Suppressor macrophage (primary cell): ENCODE measurements around the gene PRKN.
A peak's percentile ranks its signal among the peaks of the same experiment; 100 is the strongest.

Source experiments
- DNase-seq, 4 experiments: peaks; one replicate each; pipeline ENCODE4 v3.0.0-alpha.2; 2020 to 2022

PRKN gene

GRCh38 chr6:162615016-162615705, 112.4 kb downstream of the PRKN start:
- peak in 2 of 4 experiments; percentile 5 to 8 for DNase-seq

DNA sequence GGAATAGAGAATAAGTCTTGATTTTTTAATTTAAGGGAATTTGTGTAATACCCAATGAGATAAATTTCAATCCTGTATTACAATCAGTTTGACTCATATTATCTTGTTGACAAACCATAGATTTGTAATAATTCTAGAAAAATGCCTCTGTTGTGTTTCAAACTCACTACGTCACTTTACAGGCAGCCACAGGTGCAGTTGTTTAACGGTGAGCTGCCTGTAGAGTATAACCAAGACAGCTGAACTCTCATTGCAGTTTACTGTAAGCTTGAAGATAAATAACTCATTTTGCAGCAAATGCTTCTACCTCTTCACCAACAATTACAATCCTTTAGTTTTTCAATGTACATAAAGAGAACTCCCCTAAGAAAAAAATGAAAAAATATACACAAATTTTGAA, 114.3 kb downstream of the PRKN start:
- no peak for DNase-seq

- DNase-seq, result no peak
Observed at GRCh38 chr6:162612613-162613012, 115.0 kb downstream of the PRKN start.

- DNase-seq, result no peak
Observed at GRCh38 chr6:162610351-162610750, 117.2 kb downstream of the PRKN start.

DNA sequence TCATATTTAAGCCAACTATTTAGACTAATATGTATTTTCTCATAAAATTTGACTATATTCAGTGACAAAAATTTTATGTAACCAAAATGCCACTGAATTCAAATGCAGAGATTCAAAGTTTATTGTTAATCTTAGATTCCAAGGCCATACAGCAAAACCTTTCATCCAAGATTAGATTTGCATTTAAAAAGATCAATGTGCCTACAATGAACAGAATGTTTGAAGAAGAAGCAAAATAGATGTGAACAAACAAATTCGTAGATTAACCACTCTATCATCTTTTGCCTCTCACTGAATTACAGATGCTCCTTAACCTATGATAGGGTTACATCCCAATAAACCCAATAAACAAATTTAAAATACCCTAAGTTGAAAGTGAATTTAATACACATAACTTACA, 121.7 kb downstream of the PRKN start:
- DNase-seq, result no peak

DNA sequence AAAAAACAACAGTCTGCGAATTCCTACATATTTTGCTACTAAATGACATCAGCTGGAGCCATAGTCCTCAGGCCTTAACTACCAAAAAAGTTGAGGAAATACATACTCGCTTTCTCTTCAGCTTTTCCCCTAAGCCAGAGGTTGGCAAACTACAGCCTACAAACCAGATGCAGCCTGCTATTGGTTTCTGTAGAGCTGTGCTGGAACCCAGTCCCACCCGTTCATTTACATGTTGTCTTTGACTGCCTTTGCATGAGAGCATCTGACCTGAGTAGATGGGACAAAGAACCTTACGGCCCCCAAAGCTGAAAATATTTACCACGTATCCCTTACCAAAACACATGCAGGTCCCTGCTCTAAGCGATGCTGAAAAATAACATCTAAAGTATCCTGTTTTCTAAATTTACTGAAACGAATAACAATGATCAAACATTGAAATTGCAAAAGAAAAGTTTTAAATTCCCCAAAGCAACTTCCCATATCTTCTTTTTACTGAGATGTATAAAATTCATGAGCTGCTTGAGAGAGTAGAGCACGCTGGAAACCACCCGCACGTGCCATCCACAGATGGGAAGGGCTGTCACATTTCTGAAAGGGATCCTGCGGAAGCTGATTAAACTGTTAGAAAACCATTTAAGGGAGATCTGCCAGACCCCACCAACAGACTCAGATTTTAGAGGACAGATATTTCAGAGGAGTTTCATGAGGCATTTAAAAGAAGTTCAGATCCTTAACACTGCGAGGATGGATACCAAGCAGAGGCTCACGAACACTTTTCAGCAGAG, 124.1 kb downstream of the PRKN start:
- no peak for DNase-seq

DNA sequence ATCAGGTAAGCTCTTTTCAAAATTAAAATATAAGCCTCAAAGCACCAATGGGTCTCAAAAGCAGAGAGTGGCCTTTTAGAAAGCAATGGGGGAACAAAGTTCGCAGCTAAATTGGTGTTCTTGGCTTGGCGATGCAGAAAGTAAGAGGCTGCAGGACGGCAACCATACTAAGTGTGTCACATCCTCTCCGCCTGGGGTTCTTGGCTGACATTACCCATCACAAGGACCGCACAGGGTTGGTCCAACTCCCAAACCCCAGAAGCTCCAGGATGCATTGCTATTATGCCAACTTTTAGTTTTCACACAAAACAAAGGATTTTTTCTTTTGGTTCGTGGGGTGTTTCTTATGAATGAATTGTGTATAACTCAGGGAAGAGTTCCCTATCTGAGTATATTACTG, 124.8 kb downstream of the PRKN start:
- DNase-seq, result no peak

GRCh38 chr6:162596676-162597075, 130.9 kb downstream of the PRKN start:
- no peak for DNase-seq

DNA sequence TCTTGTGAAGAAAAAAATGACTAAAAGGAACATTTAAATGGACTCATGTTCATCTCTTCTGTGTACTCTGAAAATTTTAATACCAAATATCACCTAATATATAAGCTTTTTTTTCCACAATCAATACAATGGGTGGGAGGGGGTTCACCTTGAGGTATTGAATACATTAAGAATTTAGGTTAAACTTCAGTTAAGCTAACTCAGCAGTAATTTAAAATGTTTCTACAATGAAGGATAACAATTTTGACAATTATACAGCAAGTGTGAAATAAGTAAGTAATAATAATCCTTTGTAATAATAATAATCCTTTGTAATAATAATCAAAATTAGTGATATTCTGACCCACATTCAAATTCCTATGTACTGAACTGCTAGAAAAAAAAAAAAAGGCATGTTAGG, 136.0 kb downstream of the PRKN start:
- no peak for DNase-seq

DNA sequence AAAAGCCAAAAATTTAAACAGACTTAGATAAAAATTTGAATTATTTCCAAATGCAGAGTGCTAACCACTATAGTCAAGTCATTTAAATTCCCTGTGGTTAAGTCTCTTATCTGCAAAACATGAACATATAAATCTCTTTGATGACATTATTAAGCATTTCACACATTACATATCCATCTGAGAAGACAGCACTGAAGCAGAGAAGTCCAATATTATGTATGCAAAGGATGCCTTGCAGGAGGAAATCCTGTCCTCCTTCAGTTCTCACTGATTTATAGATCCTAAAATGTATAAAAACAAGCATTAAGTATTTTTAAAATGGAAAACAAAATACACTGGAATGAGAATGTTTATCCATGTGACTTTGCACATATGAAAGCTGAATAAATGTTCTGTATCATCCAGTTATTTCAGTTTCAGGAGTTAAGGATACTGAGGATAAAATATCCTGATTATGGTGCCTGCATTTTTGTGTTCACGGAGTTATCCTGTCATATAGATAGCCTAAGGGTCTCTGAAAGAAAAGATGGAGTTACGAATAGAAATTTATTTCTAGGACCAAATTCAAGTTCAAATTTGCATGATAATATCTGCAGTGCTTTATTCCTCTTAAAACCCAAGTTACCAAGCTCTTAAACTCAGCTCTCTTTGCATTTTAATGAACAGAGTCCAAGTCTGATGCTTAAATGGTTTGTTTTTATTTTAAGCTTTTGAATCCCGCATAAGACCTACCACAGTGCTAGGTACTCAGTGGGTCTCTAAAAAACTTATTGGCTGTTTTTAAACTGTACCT, 145.4 kb downstream of the PRKN start:
- DNase-seq, result no peak

DNA sequence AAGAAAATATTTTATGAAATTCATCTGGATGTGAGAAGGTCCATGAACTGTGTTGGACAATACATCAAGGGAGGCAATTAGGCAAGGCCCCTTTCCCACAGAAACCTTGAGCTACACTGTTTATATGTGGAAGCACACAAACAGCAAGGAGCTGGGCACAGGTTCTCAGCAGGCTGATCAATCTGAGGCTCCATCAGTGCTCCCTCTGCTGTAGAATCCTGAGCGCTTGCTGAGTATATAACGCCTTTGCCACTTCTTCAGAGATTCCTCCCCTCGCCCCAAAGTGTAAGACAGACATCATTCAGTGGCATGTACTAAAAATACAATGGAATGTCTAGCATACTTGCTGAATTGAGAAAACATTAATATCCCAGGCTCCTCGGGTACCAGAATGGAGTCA, 146.9 kb downstream of the PRKN start:
- no peak for DNase-seq

DNA sequence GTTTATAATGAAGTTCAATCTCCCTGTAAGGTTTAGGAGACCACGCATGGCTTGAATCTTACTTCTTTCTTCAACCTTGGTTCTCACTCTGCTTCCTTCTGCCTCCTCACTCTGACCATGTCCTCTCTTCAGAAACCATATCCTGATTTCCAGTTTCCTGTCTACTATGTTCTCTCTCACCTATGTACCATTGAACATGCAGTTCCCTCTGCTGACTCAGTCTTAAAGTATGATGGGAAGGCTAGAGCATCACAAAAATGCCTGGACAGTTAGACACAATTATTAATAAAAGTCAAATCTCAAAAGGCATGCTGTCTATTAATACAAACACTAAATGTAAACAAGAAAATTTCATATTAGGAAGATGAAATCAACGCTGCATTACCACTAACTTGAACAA, 151.6 kb downstream of the PRKN start:
- no peak for DNase-seq

DNA sequence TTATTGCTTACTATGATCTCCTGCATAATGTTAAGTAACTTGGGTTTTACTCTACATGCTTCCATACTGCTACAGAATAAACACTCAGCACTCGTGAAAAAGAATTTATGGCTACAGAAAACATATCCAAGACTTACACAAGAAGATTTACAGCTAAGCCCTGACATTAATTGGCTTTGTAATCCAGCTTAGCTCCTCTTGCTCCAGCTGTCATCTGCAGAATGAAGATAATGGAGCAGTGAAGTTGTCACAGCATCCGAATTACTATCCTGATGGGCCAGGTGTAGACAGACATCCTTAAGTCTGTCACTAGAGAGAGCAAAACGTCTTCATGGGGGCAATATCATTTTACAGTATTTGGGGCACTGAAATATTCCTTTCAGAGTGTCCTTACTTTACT, 155.3 kb downstream of the PRKN start:
- no peak for DNase-seq

GRCh38 chr6:162568266-162568665, 159.3 kb downstream of the PRKN start:
- no peak for DNase-seq

DNA sequence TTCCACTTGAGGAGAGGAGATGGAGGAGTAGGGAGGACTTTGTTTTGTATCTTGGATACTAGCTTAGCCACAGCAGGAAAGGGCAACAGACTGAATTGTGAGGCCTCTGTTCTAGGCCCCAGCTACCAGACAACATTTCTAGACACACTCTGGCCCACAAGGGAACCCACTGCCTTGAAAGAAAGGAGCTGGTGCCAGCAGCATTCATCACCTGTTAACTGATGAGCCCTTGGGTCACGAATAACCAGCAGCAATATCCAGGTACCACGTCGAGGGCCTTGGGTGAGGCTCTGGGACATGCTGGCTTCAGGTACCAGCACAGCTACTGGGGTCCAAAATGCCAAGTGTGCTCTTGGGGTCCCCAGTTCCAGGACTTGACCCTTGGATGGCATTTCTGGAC, 165.5 kb downstream of the PRKN start:
- DNase-seq, result no peak

GRCh38 chr6:162560891-162561290, 166.7 kb downstream of the PRKN start:
- no peak for DNase-seq

GRCh38 chr6:162554531-162554930, 173.0 kb downstream of the PRKN start:
- no peak for DNase-seq

DNA sequence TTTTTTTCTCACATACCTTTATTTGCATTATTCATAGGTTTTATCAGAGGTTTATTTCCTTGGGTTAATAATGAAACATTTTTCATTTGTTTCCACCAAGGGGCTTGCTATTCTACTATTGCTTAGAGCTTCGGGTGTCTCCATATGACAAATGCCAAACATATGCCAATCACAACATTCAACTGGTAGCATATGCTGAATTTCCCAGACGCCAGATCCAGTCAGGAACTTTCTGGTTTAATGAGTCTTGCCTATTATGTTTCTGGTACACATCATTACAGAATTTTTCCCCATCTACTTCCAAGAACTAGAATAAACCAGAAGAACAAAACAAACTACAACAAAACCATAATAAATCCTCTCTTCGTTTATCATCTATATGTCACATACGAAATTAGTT, 180.7 kb downstream of the PRKN start:
- DNase-seq, result no peak

DNA sequence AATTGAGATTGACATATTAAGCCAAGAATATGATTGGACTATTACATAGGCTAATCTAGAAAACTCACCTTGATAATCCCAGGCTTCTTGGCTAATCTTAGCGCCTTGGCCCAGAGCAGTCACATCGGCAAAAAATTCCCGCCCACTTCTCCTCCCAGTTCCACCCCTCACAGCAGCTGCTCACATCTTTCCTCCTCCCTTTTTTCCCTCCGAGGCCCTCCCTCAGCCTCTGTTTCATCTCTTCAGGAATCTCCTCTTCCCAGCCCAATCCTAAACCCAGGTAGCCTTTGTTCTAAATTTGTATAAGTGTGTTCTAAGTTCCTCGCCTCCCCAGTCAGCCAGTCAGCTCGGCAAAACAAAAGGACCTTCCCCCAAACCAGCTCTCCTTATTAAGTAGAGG, 184.3 kb downstream of the PRKN start:
- no peak for DNase-seq

GRCh38 chr6:162541019-162541601, 186.5 kb downstream of the PRKN start:
- no peak for DNase-seq

GRCh38 chr6:162539321-162539720, 188.2 kb downstream of the PRKN start:
- no peak for DNase-seq

- no peak for DNase-seq
Observed at GRCh38 chr6:162538643-162539064, 188.9 kb downstream of the PRKN start.

DNA sequence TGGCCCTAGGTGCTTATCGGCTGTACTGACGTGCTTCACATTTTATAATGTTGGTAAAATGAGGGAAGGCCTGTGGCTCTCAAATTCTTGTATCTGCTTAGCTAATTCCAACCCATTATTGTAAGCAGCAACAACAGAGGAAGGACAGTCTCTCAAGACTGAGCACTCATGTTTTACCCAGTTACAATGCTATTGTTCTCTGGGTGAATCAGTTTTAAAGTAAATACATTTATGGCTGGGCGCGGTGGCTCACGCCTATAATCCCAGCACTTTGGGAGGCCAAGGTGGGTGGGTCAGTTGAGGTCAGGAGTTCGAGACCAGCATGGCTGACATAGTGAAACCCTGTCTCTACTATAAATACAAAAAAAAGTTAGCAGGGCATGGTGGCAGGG, 194.6 kb downstream of the PRKN start:
- no peak for DNase-seq
